Neural progenitor cell (in vitro differentiated cells): ENCODE measurements around the gene CHD1. TPM values are rescaled to one million over a fixed set of nuclear protein-coding genes. Genes with fewer than 3 reads are reported as not detected.

ENCODE experiments used
- DNase-seq: peaks from one replicate; pipeline ENCODE4 v3.0.0-alpha.2; 2016; ENCODE audit warnings: low spot score
- H2AFZ ChIP-seq: fragments of 200-600 bp; sonication (generic); replicated peaks from 2 replicates; pipeline ENCODE4 v1.6.1; 2016; ENCODE audit warnings: antibody characterized with exemption
- H3F3A ChIP-seq: fragments of 200-600 bp; sonication (generic); 2 replicates; pipeline ENCODE4 v1.6.1; 2016; ENCODE audit warnings: antibody characterized with exemption, low read depth
- H3K27ac ChIP-seq: fragments of 200-600 bp; sonication (generic); 2 replicates; pipeline ENCODE4 v1.5.1; 2016; ENCODE audit warnings: mild to moderate bottlenecking
- H3K27me3 ChIP-seq: fragments of 200-600 bp; sonication (generic); 2 replicates; pipeline ENCODE4 v1.6.1; 2016; ENCODE audit warnings: mild to moderate bottlenecking, moderate library complexity
- H3K36me3 ChIP-seq: fragments of 200-600 bp; sonication (generic); 2 replicates; pipeline ENCODE4 v1.5.1; 2016
- H3K4me1 ChIP-seq: fragments of 200-600 bp; sonication (generic); 2 replicates; pipeline ENCODE4 v1.6.1; 2016; ENCODE audit warnings: mixed run types
- H3K4me2 ChIP-seq: fragments of 200-600 bp; sonication (generic); 2 replicates; pipeline ENCODE4 v1.6.1; 2016
- H3K4me3 ChIP-seq: fragments of 200-600 bp; sonication (generic); 2 replicates; pipeline ENCODE4 v1.5.1; 2016
- H3K79me2 ChIP-seq: fragments of 200-600 bp; sonication (generic); 2 replicates; pipeline ENCODE4 v1.6.1; 2016; ENCODE audit warnings: low read depth
- H3K9ac ChIP-seq: fragments of 200-600 bp; sonication (generic); 2 replicates; pipeline ENCODE4 v1.6.1; 2016
- H3K9me3 ChIP-seq: fragments of 200-600 bp; sonication (generic); 2 replicates; pipeline ENCODE4 v1.5.1; 2016; ENCODE audit warnings: low read depth
- H4K20me1 ChIP-seq: fragments of 200-600 bp; sonication (generic); 2 replicates; pipeline ENCODE4 v1.6.1; 2016; ENCODE audit warnings: low read depth
- H3K27ac Mint-ChIP-seq: 3 replicates; pipeline ENCODE4 v1.8.0; 2021; ENCODE audit warnings: mixed read lengths
- H3K27me3 Mint-ChIP-seq: 2 replicates; pipeline ENCODE4 v1.8.0; 2022; ENCODE audit warnings: low read depth, mild to moderate bottlenecking, inconsistent platforms, moderate library complexity, mixed read lengths; ENCODE audit not compliant: insufficient read depth
- H3K36me3 Mint-ChIP-seq: 3 replicates; pipeline ENCODE4 v1.8.0; 2021; ENCODE audit warnings: mixed read lengths
- H3K4me1 Mint-ChIP-seq: 3 replicates; pipeline ENCODE4 v1.8.0; 2021; ENCODE audit warnings: mixed read lengths
- H3K4me3 Mint-ChIP-seq: 3 replicates; pipeline ENCODE4 v1.8.0; 2021; ENCODE audit warnings: mild to moderate bottlenecking, moderate library complexity, mixed read lengths
- H3K9me3 Mint-ChIP-seq: 3 replicates; pipeline ENCODE4 v1.8.0; 2020; ENCODE audit warnings: mixed read lengths
- CTCF ChIP-seq: fragments of 200-600 bp; sonication (generic); IDR thresholded peaks from 2 replicates; pipeline ENCODE4 v1.5.1; 2017; ENCODE audit warnings: antibody characterized with exemption, mild to moderate bottlenecking
- EZH2 ChIP-seq: fragments of 200-600 bp; sonication (generic); IDR thresholded peaks from 2 replicates; pipeline ENCODE4 v1.6.1; 2017; ENCODE audit warnings: antibody characterized with exemption, mild to moderate bottlenecking, moderate library complexity
- EZH2phosphoT487 ChIP-seq: fragments of 200-600 bp; sonication (generic); IDR thresholded peaks from 2 replicates; pipeline ENCODE4 v1.6.1; 2017; ENCODE audit warnings: antibody characterized with exemption
- total RNA-seq: library from RNA; depleted of rRNA; stranded (reverse); fragments of >200 nt; gene quantifications from 2 replicates; pipeline ENCODE4 v1.2.3, GENCODE V29; 2015; ENCODE audit warnings: low replicate concordance

CHD1 gene
- total RNA-seq, 1 donor from 2014 or later: 198 TPM

DNA sequence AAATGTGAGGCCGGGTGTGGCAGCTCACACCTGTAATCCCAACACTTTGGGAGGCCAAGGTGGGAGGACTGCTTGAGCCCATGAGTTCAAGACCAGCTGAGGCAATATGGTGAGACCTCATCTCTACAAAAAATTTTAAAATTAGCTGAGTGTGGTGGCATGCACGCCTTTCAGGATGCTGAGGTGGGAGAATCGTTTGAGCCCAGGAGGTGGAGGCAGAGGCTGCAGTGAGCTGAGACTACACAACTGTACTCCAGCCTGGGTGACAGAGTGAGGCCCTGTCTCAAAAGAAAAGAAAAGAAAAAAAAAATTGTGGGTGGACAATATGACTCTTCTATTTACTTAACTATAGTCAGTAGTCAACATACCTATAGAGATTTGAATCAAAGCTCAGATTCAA, 4.8 kb downstream of the CHD1 start:
- H3K36me3 Mint-ChIP-seq: peaks cover 39% of the 10 kb centered on the region
- Histone ChIP-seq H3K9me3 (no peaks in the 10 kb centered on the region), H3K79me2 (peaks cover 96% of the 10 kb centered on the region), H3F3A (peaks cover 18% of the 10 kb centered on the region), H3K36me3 (peaks cover 46% of the 10 kb centered on the region), H3K27me3 (no peaks in the 10 kb centered on the region), H3K4me1 (peaks cover 18% of the 10 kb centered on the region), H4K20me1 (peaks cover 89% of the 10 kb centered on the region), H3K4me2 (no peak overlapping the region), H3K27ac (no peak overlapping the region), H3K9ac (no peak overlapping the region), H3K4me3 (no peak overlapping the region), H2AFZ (no peak overlapping the region)
- no peak overlapping the region for H3K27ac Mint-ChIP-seq
- DNase-seq: no peak
- H3K27me3 Mint-ChIP-seq: peaks cover 2% of the 10 kb centered on the region
- H3K4me3 Mint-ChIP-seq: no peak overlapping the region
- peaks cover 22% of the 10 kb centered on the region for H3K4me1 Mint-ChIP-seq
- TF ChIP-seq CTCF: no peak
- no peak for TF ChIP-seq EZH2phosphoT487
- TF ChIP-seq EZH2: no peak
- H3K9me3 Mint-ChIP-seq: no peaks in the 10 kb centered on the region

DNA sequence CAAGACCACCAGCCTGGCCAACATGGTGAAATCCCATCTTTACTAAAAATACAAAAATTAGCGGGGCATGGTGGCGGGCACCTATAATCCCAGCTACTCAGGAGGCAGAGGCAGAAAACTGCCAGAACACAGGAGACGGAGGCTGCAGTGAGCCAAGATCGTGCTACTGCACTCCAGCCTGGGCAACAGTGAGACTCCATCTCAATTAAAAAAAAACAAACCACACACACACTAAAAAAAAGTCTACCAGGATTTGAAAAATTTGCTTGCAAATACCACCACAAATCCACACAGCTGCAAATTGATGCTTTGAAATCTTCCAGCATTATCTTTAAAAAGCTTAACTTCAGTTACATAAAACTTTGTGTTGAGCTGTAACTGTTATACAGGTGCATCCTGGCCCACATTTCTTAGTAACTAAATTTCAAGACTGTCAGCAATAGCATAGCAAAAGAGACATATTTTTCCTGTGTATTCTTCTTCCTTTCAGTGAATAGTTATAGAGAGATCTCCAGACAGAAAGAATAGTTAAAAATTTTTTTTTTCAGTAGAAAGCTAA, 6.8 kb downstream of the CHD1 start:
- H3K4me1 ChIP-seq: peaks cover 18% of the 10 kb centered on the region
- H3K79me2 ChIP-seq: peaks cover 100% of the 10 kb centered on the region
- H3K9ac ChIP-seq: no peak overlapping the region
- H2AFZ ChIP-seq: no peak overlapping the region
- Mint-ChIP-seq H3K9me3 (no peaks in the 10 kb centered on the region), H3K4me3 (no peak overlapping the region), H3K4me1 (peaks cover 21% of the 10 kb centered on the region), H3K36me3 (peaks cover 46% of the 10 kb centered on the region), H3K27me3 (peaks cover 2% of the 10 kb centered on the region), H3K27ac (no peak overlapping the region)
- H3K9me3 ChIP-seq: no peaks in the 10 kb centered on the region
- peaks cover 49% of the 10 kb centered on the region for H3K36me3 ChIP-seq
- no peak overlapping the region for H3K4me2 ChIP-seq
- DNase-seq: no peak
- H4K20me1 ChIP-seq: peaks cover 99% of the 10 kb centered on the region
- TF ChIP-seq EZH2phosphoT487 (no peak), CTCF (no peak), EZH2 (no peak)
- no peaks in the 10 kb centered on the region for H3K27me3 ChIP-seq
- H3F3A ChIP-seq: peaks cover under 1% of the 10 kb centered on the region
- H3K4me3 ChIP-seq: no peak overlapping the region
- no peak overlapping the region for H3K27ac ChIP-seq

- H3K4me2 ChIP-seq: no peak overlapping the region
- H3K36me3 ChIP-seq: peaks cover 26% of the 10 kb centered on the region
- no peaks in the 10 kb centered on the region for H3K27me3 ChIP-seq
- H3K4me1 ChIP-seq: peaks cover under 1% of the 10 kb centered on the region
- Mint-ChIP-seq H3K4me1 (peaks cover 8% of the 10 kb centered on the region), H3K27me3 (no peaks in the 10 kb centered on the region), H3K9me3 (no peaks in the 10 kb centered on the region), H3K4me3 (no peak overlapping the region), H3K27ac (no peak overlapping the region), H3K36me3 (peaks cover 51% of the 10 kb centered on the region)
- peaks cover 90% of the 10 kb centered on the region for H4K20me1 ChIP-seq
- H3K27ac ChIP-seq: no peak overlapping the region
- no peak overlapping the region for H3K4me3 ChIP-seq
- H3K79me2 ChIP-seq: peaks cover 100% of the 10 kb centered on the region
- no peak overlapping the region for H3K9ac ChIP-seq
- DNase-seq: no peak
- no peaks in the 10 kb centered on the region for H3K9me3 ChIP-seq
- TF ChIP-seq EZH2phosphoT487: no peak
- no peak for TF ChIP-seq EZH2
- no peak for TF ChIP-seq CTCF
- H2AFZ ChIP-seq: no peak overlapping the region
- no peaks in the 10 kb centered on the region for H3F3A ChIP-seq
Observed at GRCh38 chr5:98917433-98917832, 11.4 kb downstream of the CHD1 start.
